GM12865 (cell line): Measurements from ENCODE around the gene QDPR.

Experiments
- DNase-seq: peaks from one replicate; pipeline ENCODE4 v3.0.0; 2010; ENCODE audit warnings: low read depth
- H3K4me3 ChIP-seq: 2 replicates; pipeline ENCODE4 v1.5.1; 2011; ENCODE audit warnings: mild to moderate bottlenecking, low read depth, low read length, control low read depth
- CTCF ChIP-seq: IDR thresholded peaks from 2 replicates; pipeline ENCODE4 v1.5.1; 2011; ENCODE audit warnings: low read length, control low read depth, low read depth, inconsistent platforms; ENCODE audit not compliant: insufficient read depth; ENCODE audit errors: missing control alignments

QDPR gene

GRCh38 chr4:17528551-17529165 is 16.8 kb upstream of the QDPR start:
- no peak overlapping the region for H3K4me3 ChIP-seq
- no peak for DNase-seq
- TF ChIP-seq CTCF = no peak

- no peak for DNase-seq
- no peak overlapping the region for H3K4me3 ChIP-seq
- no peak for TF ChIP-seq CTCF
Measured at GRCh38 chr4:17526695-17527477, 15.0 kb upstream of the QDPR start.

- no peak for DNase-seq
- TF ChIP-seq CTCF = no peak
- no peak overlapping the region for H3K4me3 ChIP-seq
Measured at GRCh38 chr4:17523662-17524061, 11.8 kb upstream of the QDPR start.

GRCh38 chr4:17521595-17521994 is 9.7 kb upstream of the QDPR start:
- DNase-seq = no peak
- no peak for TF ChIP-seq CTCF
- no peak overlapping the region for H3K4me3 ChIP-seq

GRCh38 chr4:17517664-17518063 is 5.8 kb upstream of the QDPR start:
- no peak overlapping the region for H3K4me3 ChIP-seq
- no peak for TF ChIP-seq CTCF
- DNase-seq = no peak

GRCh38 chr4:17516980-17517379 is 5.1 kb upstream of the QDPR start:
- DNase-seq = no peak
- no peak overlapping the region for H3K4me3 ChIP-seq

More at GRCh38 chr4:17516980-17517379, 5.1 kb upstream of the QDPR start:
- no peak for TF ChIP-seq CTCF
